ENCODE data around the gene SCIMP. TPM values are rescaled to one million over a fixed set of nuclear protein-coding genes. Genes with fewer than 3 reads are reported as not detected.

The SCIMP gene
- total and polyA plus RNA-seq, 12 donors, result 0.11 to 9.7 (median 0.73) TPM

DNA sequence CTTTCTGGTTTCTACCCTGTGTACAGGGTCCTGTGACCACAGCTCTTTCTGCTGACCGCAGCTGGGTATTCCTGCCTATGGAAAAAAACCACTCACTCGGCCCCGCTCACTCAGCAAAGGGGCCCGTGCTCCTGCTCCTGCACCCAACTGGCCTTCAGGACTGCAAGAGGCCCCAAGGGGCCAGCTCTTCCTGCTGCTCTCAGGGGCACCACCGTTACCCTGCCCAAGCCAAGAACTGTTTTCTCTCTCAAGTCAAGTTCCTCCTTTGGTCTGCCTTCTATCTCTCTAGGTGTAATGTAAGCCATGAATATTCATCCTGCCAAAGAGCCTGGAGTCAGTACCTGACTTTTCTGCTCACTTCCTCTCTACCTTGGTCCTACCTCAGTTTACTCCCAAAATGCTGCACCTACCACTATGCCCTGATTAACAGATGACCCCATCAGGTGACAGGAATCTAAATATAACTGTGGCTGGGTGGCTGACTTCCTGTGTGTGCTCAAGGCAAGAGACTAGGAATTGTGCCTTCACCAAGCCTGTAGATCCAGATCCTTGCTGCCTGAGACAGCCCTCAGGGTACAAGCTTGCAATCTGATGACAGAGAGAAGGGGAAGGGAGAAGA, 20.4 kb upstream of the SCIMP start:
- DNase-seq (no peak), ATAC-seq (peak in 1 of 8 donors; percentile 14)
- no peak overlapping the region for H3K4me3 ChIP-seq
- intact Hi-C loops (cut with DNase I), result no loop called here
- TF ChIP-seq, protein P1, sequence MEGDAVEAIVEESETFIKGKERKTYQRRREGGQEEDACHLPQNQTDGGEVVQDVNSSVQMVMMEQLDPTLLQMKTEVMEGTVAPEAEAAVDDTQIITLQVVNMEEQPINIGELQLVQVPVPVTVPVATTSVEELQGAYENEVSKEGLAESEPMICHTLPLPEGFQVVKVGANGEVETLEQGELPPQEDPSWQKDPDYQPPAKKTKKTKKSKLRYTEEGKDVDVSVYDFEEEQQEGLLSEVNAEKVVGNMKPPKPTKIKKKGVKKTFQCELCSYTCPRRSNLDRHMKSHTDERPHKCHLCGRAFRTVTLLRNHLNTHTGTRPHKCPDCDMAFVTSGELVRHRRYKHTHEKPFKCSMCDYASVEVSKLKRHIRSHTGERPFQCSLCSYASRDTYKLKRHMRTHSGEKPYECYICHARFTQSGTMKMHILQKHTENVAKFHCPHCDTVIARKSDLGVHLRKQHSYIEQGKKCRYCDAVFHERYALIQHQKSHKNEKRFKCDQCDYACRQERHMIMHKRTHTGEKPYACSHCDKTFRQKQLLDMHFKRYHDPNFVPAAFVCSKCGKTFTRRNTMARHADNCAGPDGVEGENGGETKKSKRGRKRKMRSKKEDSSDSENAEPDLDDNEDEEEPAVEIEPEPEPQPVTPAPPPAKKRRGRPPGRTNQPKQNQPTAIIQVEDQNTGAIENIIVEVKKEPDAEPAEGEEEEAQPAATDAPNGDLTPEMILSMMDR (IDR thresholded peaks at IDR 0.05), result no peak
- H3K27me3 ChIP-seq, result no peaks in the 10 kb centered on the region
- H3K27ac ChIP-seq, result peak overlapping the region in 1 of 10 donors; percentile 36
- peaks cover 0 to 10% (median 0%) of the 10 kb centered on the region in 9 donors for H3K4me1 ChIP-seq
- 59 to 78% methylated on average over 5 of the region's 5 CpGs for WGBS, 2 donors
- H3K9me3 ChIP-seq, result no peaks in the 10 kb centered on the region
- no peaks in the 10 kb centered on the region for H3K36me3 ChIP-seq

DNA sequence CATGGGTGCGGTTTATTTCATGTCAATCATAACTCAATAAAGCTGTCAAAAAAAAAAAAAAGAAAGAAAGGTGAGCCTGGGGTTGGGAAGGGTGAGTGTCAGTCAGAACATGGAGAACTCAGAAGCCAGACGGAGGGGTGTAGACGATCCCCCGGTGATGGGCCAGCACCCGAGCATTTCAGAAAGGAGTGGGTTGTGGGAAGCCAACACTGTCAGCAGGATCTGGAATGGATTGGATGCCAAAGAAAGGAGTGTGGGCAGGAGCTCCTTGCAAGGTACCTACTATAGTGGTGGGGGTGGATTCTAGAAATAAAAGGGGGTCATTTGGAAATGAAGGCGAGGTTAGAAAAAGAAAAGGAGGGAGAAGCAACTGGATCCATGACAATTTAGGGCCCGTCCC, 19.8 kb upstream of the SCIMP start:
- TF ChIP-seq, protein P1 (IDR thresholded peaks at IDR 0.05), result no peak
- DNase-seq (no peak), ATAC-seq (no peak)
- intact Hi-C loops (cut with DNase I), result no loop called here
- H3K9me3 ChIP-seq, result no peaks in the 10 kb centered on the region
- H3K4me3 ChIP-seq, result no peak overlapping the region
- peaks cover 0 to 12% (median 0%) of the 10 kb centered on the region in 9 donors for H3K4me1 ChIP-seq
- H3K27me3 ChIP-seq, result no peaks in the 10 kb centered on the region
- no peaks in the 10 kb centered on the region for H3K36me3 ChIP-seq
- WGBS, 2 donors, result 76 to 79% methylated on average over 7 of the region's 7 CpGs
- peak overlapping the region in 1 of 10 donors; percentile 36 for H3K27ac ChIP-seq

DNA sequence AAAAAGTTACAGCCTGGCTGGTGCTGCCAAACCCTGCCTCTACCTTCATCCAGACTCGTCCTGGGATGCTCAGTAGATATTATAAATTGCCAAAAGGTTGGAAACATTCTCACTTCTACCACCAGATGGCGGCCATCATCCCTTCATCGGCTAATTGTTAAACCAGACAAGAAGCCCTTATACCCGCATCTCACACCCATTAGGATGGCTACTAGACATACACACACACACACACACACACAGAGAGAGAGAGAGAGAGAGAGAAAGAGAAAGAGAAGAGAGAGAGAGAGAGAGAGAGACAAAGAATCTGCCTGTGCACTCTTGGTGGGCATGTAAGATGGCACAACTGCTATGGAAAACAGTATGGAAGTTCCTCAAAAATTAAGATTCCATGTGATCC, 15.0 kb upstream of the SCIMP start:
- no peaks in the 10 kb centered on the region for H3K36me3 ChIP-seq
- TF ChIP-seq, protein P1 (IDR thresholded peaks at IDR 0.05), result peak; percentile 31 to 69 (median 64)
- 1 to 2% methylated on average over 4 of the region's 4 CpGs for WGBS, 2 donors
- intact Hi-C loops (cut with DNase I), result loop anchor here in 6 of 10 donors (2.0 to 10.0 kb wide), 5 partner anchors 185 to 1185 kb away; partner anchors contain the start of genes C1QBP (in 4 of the 6) and AIPL1 (in 1 of the 6)
- no peaks in the 10 kb centered on the region for H3K27me3 ChIP-seq
- H3K27ac ChIP-seq, result no peak overlapping the region
- H3K4me3 ChIP-seq, result no peak overlapping the region
- peaks cover 0 to 7% (median 0%) of the 10 kb centered on the region in 9 donors for H3K4me1 ChIP-seq
- DNase-seq, result peak in 1 of 2 donors; percentile 61
- no peaks in the 10 kb centered on the region for H3K9me3 ChIP-seq
- peak; percentile 50 to 69 (median 64) for ATAC-seq

DNA sequence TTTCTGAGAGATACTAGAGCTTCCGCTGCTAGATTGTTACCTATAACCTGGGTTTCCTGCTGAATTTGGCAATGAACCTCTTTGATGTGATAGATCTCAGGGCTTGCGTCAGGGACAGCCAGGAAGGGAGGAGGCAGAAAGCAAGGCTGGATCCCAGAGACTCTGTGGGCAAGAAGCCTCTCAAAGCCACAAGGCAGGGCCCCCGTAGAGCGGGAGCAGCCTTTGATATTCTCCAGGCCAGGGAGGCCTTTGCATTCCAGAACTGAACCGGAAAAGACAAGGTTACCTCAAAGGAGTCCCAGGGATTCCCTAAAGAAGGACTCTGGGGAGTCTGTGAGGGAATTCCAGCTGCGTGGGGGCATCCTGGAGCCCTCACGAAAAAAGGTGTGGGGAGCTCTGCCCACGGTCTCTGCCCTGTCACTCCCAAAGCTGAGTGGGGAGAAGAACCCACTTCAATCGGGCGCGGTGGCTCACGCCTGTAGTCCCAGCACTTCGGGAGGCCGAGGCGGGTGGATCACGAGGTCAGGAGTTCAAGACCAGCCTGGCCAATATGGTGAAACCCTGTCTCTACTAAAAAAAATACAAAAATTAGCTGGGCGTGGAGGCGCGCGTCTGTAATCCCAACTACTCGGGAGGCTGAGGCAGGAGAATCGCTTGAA, 14.3 kb upstream of the SCIMP start:
- H3K36me3 ChIP-seq, result no peaks in the 10 kb centered on the region
- H3K27ac ChIP-seq, result no peak overlapping the region
- TF ChIP-seq, protein P1 (IDR thresholded peaks at IDR 0.05), result no peak
- peaks cover 0 to 4% (median 0%) of the 10 kb centered on the region in 9 donors for H3K4me1 ChIP-seq
- no peak for DNase-seq
- no peak overlapping the region for H3K4me3 ChIP-seq
- WGBS, 2 donors, result 63 to 64% methylated on average over 22 of the region's 22 CpGs
- intact Hi-C loops (cut with DNase I), result loop anchor here in 6 of 10 donors (2.0 to 10.0 kb wide), 5 partner anchors 186 to 1186 kb away; partner anchors contain the start of genes C1QBP (in 4 of the 6) and AIPL1 (in 1 of the 6)
- no peaks in the 10 kb centered on the region for H3K27me3 ChIP-seq
- H3K9me3 ChIP-seq, result no peaks in the 10 kb centered on the region
- ATAC-seq, result peak in 1 of 8 donors; percentile 13
